Fibroblast of skin of right biceps (primary cell): ENCODE results near the gene DYNC1H1.

Experiments
- DNase-seq: peaks from one replicate; pipeline ENCODE4 v3.0.0-alpha.2; 2013

Gene DYNC1H1

GRCh38 chr14:101964297-101965180 is at the start of gene DYNC1H1:
DYNC1H1 (plus strand) TSS chr14:101964573; CDS start chr14:101964692, 119 bp downstream.
- peak; percentile 93 for DNase-seq

GRCh38 chr14:101915871-101916815 is 48.2 kb upstream of the DYNC1H1 start:
- no peak for DNase-seq

DNA sequence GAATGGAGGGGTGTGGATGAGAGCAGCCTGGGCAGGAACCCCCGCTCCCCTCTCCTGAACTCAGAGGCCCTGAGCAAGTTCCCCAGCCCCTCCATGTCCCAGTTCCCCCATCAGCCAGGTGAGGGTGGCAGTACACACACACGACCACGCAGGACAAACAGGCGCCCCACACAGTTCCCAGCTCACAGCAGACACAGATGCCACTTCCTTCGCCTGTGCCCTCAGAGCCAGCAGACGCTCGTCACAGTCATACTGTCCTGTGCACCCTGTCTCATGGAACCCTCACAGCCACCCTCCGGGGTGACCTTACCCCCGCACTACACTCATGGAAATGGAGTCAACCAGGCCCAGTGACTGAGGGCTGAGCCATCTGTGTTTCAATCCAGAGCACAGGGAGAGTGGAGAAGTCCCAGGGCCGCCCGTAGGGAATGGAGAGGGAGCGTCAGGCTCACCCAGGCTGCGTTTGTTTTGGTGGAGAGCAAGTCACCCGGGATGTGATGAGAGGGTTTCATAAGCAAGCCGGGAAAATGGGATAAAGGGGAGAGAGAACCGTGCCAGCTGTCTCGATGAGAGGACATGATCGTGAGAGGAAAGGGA is 47.5 kb upstream of the DYNC1H1 start:
- DNase-seq, result no peak

- no peak for DNase-seq
Measured at GRCh38 chr14:101917413-101918017, 46.9 kb upstream of the DYNC1H1 start.

DNA sequence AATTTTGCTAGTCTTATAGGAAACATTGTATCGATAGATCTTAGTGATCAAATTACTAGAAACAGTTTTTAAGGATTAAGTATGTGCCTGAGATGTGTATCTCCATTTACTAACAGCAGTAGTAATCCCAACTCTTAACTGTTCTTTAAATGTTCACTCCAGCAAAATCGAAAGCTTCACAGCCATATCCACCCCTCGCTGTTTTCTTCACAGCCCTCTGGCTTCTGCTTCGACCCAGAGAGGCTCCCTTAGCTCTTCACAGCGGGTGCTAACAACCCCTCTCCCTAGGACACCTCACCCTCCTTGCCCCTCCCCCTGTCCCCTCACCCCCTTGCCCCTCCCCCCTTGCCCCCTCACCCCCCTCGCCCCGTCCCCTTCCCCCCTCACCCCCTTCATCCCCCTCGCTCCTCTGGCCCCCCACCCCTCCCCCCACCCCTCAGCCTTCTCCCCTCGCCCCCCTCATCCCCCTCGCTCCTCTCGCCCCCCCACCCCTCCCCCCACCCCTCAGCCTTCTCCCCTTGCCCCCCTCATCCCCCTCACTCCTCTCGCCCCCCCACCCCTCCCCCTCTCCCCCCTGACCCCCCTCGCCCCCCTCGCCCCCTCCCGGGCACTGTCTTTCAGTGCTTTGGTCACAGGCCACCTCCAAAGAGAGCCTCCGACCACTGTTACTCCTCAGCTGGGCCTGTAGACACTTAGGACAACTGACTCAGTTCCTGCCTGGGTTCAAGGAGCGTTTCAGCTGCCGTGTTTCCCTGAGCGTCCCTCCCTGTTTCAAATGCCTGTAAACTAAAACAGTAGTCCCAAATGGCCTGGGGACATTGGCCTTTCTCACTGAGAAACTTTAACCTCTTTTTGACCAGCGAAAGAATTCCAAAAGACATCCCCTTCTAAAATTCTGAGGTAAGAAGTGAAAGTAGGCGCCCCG is 46.0 kb upstream of the DYNC1H1 start:
- DNase-seq, result no peak

- no peak for DNase-seq
Measured at GRCh38 chr14:101920271-101920670, 44.1 kb upstream of the DYNC1H1 start.

GRCh38 chr14:101922866-101923265 is 41.5 kb upstream of the DYNC1H1 start:
- DNase-seq, result no peak

DNA sequence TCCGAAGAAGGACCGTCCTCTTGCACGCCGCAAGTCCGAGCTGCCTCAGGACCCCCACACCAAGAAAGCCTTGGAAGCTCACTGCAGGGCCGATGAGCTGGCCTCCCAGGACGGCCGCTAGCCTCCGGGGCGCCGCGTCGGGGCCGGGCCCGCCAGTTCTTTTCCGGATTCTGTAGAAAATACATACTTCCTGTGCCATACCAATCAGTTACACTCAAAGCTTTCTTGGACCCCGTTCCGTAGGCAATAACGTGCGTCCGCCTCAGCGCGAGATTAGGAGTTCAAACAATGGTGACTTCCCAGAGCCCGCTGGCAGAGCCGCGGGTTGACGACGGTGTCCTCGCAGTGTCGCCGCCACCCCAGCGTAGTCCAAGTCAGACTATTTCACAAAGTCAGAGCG is 39.2 kb upstream of the DYNC1H1 start:
- no peak for DNase-seq

GRCh38 chr14:101926085-101926484 is 38.3 kb upstream of the DYNC1H1 start:
- no peak for DNase-seq

DNA sequence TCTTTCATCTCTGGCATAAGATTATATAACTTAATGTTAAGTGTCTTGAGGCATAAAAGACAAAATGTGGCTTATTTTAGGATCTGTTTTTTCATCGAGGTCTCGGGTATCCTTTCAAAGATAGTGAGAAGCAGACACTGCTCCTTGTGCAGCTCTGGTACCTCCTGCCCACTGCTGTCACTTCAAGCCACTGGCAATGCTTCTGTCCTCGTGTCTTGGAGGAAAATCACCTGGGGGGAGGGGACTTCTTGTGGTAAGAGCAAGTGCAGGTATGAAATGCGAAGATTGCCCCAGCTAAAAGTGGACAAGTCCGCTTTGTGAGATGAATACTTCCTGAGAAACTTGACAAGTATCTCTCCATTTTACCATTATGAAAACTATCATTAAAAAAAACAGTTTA is 37.8 kb upstream of the DYNC1H1 start:
- no peak for DNase-seq

- DNase-seq, result peak; percentile 92
Measured at GRCh38 chr14:101927859-101928258, 36.5 kb upstream of the DYNC1H1 start.

DNA sequence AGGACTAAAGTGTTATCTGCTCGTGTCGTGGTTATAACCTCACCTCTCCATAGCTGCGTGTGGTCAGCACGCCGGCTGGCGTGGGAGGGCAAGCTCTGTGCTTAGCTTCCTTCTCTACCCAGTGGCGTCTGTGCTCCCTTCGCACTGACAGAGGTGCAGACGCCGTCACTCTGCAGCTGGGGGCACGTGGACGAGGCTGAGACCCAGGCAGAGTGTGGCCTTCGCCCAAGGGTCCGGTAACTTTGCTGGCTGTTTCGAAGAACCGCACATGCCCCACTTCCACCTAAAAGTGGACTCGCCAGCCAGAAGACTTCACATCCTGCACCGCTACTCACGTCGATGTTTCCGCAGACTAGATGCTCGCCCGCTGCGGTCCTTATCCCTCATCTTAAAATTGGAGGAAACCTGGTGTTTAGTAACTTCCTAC is 35.9 kb upstream of the DYNC1H1 start:
- no peak for DNase-seq

DNA sequence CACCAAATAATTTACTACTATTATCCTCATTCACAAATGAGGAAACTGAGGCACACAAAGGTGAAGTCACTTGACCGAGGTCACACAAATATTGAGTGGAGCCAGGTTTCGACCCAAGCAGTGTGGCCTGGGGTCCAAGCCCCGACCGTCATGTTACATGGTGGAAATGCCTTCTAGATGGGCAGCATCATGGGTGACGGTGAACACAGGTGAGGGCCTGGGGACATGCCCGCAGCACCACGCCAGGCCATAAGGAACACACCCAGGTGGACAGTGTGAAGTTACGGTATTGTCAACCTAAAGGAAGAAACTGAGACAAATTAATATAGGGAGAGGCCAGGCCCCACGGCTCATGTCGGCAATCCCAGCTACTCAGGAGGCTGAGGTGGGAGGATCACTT is 35.3 kb upstream of the DYNC1H1 start:
- no peak for DNase-seq

- DNase-seq, result no peak
Measured at GRCh38 chr14:101929946-101930345, 34.4 kb upstream of the DYNC1H1 start.

- DNase-seq, result no peak
Measured at GRCh38 chr14:101932673-101933072, 31.7 kb upstream of the DYNC1H1 start.

GRCh38 chr14:101933209-101933608 is 31.2 kb upstream of the DYNC1H1 start:
- DNase-seq, result no peak

DNA sequence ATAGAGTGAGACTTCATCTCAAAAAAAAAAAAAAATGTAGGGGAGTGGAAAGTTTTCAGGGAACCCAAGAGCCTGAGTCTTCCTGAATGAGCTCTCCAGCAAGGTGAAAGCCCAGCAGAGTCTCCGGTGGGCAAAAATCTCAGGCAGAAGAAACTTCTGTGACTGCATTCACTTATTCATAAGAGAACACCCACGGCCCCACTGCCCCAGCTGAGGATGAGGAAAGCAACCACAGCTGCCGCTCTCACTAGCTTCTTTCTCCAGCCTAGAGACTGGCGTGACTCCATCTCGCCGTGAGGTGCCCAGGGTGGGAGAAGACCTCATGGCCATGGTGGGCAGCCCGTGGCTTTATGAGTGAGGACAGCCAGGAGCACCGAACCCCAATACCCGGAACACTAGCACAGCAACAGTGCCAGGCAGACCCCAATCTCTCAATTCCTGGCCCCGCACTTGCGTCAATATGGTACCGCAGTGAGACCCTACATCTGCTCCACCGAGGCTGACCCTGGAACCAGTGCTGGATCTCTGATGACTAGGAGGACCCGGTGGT is 29.7 kb upstream of the DYNC1H1 start:
- DNase-seq, result no peak

GRCh38 chr14:101937926-101938767 is 26.2 kb upstream of the DYNC1H1 start:
- DNase-seq, result no peak

- DNase-seq, result no peak
Measured at GRCh38 chr14:101939646-101940170, 24.7 kb upstream of the DYNC1H1 start.

DNA sequence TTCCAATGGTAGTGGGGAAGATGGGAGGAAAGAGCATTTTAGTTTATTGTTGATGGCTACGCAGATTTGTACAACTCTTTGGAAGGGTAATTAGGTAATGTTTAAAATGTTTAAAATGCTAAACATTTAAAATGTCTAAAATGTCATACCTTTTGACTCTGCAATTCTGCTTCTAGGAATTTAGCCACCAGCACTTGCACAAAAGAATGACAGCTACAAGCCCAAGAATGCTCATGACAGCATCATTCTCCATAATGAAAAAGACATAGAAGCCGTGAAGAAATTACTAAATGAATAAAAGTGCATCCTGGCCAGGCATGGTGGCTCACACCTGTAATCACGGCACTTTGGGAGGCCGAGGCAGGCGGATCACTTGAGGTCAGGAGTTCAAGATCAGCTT is 19.9 kb upstream of the DYNC1H1 start:
- no peak for DNase-seq
